Tongue (tissue), 2 donors: ENCODE data around the gene WBP2. TPM values are rescaled to one million over a fixed set of nuclear protein-coding genes. Genes with fewer than 3 reads are reported as not detected.

ENCODE experiments used
- DNase-seq: peaks from one replicate; pipeline ENCODE4 v3.0.0-alpha.2; 2015
- total RNA-seq: library from RNA; depleted of rRNA; stranded (reverse); fragments of >200 nt; gene quantifications from one replicate; pipeline ENCODE4 v1.2.3, GENCODE V29; 2014

WBP2 gene
- total RNA-seq, 1 donor from 2014 or later, result 22.9 TPM

- DNase-seq, result peak; percentile 88
Measured at GRCh38 chr17:75827308-75828075, 27.6 kb downstream of the WBP2 start.

- no peak for DNase-seq
Measured at GRCh38 chr17:75826561-75827307, 28.4 kb downstream of the WBP2 start.

- DNase-seq, result no peak
Measured at GRCh38 chr17:75825748-75826370, 29.3 kb downstream of the WBP2 start.

- peak; percentile 88 for DNase-seq
Measured at GRCh38 chr17:75825149-75825552, 30.0 kb downstream of the WBP2 start.

GRCh38 chr17:75824666-75825065 is 30.5 kb downstream of the WBP2 start:
- DNase-seq, result peak; percentile 58

- DNase-seq, result no peak
Measured at GRCh38 chr17:75824050-75824552, 31.0 kb downstream of the WBP2 start.

GRCh38 chr17:75823257-75824041 is 31.7 kb downstream of the WBP2 start:
- DNase-seq, result no peak

GRCh38 chr17:75822800-75823166 is 32.4 kb downstream of the WBP2 start:
- DNase-seq, result no peak

GRCh38 chr17:75822119-75822799 is 32.9 kb downstream of the WBP2 start:
- DNase-seq, result no peak

GRCh38 chr17:75821552-75821951 is 33.6 kb downstream of the WBP2 start:
- no peak for DNase-seq

- no peak for DNase-seq
Measured at GRCh38 chr17:75820094-75821080, 34.7 kb downstream of the WBP2 start.

GRCh38 chr17:75819678-75820077 is 35.5 kb downstream of the WBP2 start:
- DNase-seq, result no peak

- DNase-seq, result no peak
Measured at GRCh38 chr17:75819116-75819515, 36.0 kb downstream of the WBP2 start.

GRCh38 chr17:75818326-75818885 is 36.7 kb downstream of the WBP2 start:
- no peak for DNase-seq

- no peak for DNase-seq
Measured at GRCh38 chr17:75817571-75817970, 37.6 kb downstream of the WBP2 start.

- no peak for DNase-seq
Measured at GRCh38 chr17:75816693-75817092, 38.4 kb downstream of the WBP2 start.

- DNase-seq, result no peak
Measured at GRCh38 chr17:75815399-75815798, 39.7 kb downstream of the WBP2 start.

- DNase-seq, result no peak
Measured at GRCh38 chr17:75814900-75815373, 40.2 kb downstream of the WBP2 start.

- no peak for DNase-seq
Measured at GRCh38 chr17:75814021-75814395, 41.1 kb downstream of the WBP2 start.
